ENCODE results near the gene SNX30. TPM values are rescaled to one million over a fixed set of nuclear protein-coding genes. Genes with fewer than 3 reads are reported as not detected.
A peak's percentile ranks its signal among the peaks of the same experiment; 100 is the strongest.

Gene SNX30
- total RNA-seq, 4 donors from 2014 or later: 5.5 to 9.4 (median 7.4) TPM

GRCh38 chr9:112743216-112743836 is 7.2 kb upstream of the SNX30 start:
- no peaks in the 10 kb centered on the region for H3K9me3 ChIP-seq
- no peaks in the 10 kb centered on the region for H3K27me3 ChIP-seq
- no peaks in the 10 kb centered on the region for H3K4me1 ChIP-seq
- H3K27ac ChIP-seq: no peak overlapping the region
- H3K36me3 ChIP-seq: no peaks in the 10 kb centered on the region
- H3K4me3 ChIP-seq (replicated peaks in 1 of 3): no peak overlapping the region
- DNase-seq: no peak
- TF ChIP-seq CTCF (IDR thresholded peaks at IDR 0.05): no peak
- no peak for TF ChIP-seq POLR2A (IDR thresholded peaks at IDR 0.05)
- 88 to 90% methylated on average over 3 of the region's 3 CpGs for WGBS, 2 donors
- intact Hi-C loops (cut with DNase I): no loop called here

GRCh38 chr9:112744177-112744576 is 6.4 kb upstream of the SNX30 start:
- WGBS, 2 donors: 82% methylated on average over 4 of the region's 4 CpGs
- DNase-seq: no peak
- no peaks in the 10 kb centered on the region for H3K36me3 ChIP-seq
- H3K27ac ChIP-seq: no peak overlapping the region
- no peak overlapping the region for H3K4me3 ChIP-seq (replicated peaks in 1 of 3)
- TF ChIP-seq CTCF (IDR thresholded peaks at IDR 0.05): no peak
- no peak for TF ChIP-seq POLR2A (IDR thresholded peaks at IDR 0.05)
- intact Hi-C loops (cut with DNase I): no loop called here
- no peaks in the 10 kb centered on the region for H3K27me3 ChIP-seq
- H3K9me3 ChIP-seq: no peaks in the 10 kb centered on the region
- H3K4me1 ChIP-seq: no peaks in the 10 kb centered on the region

- Histone ChIP-seq H3K27ac (no peak overlapping the region), H3K27me3 (no peaks in the 10 kb centered on the region), H3K9me3 (no peaks in the 10 kb centered on the region), H3K4me3 (replicated peaks in 1 of 3) (no peak overlapping the region), H3K4me1 (peaks cover 7 to 14% of the 10 kb centered on the region in 2 donors), H3K36me3 (no peaks in the 10 kb centered on the region)
- DNase-seq: no peak
- TF ChIP-seq CTCF (IDR thresholded peaks at IDR 0.05): no peak
- no peak for TF ChIP-seq POLR2A (IDR thresholded peaks at IDR 0.05)
- intact Hi-C loops (cut with DNase I): no loop called here
- WGBS, 2 donors: 73 to 80% methylated on average over 7 of the region's 7 CpGs
Observed at GRCh38 chr9:112747094-112747493, 3.5 kb upstream of the SNX30 start.

GRCh38 chr9:112750764-112751055 is 150 bp downstream of the SNX30 start:
- intact Hi-C loops (cut with DNase I): no loop called here
- Histone ChIP-seq H3K4me3 (replicated peaks in 1 of 3) (peak overlapping the region; percentile 27 to 76 (median 61)), H3K27ac (peak overlapping the region in 2 of 3 donors; percentile 21 to 59), H3K27me3 (no peaks in the 10 kb centered on the region), H3K36me3 (no peaks in the 10 kb centered on the region), H3K9me3 (no peaks in the 10 kb centered on the region), H3K4me1 (peaks cover 7 to 21% of the 10 kb centered on the region in 2 donors)
- WGBS, 2 donors: no CpG with 5 or more reads among the region's 50 CpGs
- DNase-seq: no peak
- TF ChIP-seq CTCF (IDR thresholded peaks at IDR 0.05) (no peak), POLR2A (IDR thresholded peaks at IDR 0.05) (peak; percentile 20 to 53)

GRCh38 chr9:112751056-112751795 is 666 bp downstream of the SNX30 start:
- peak overlapping the region; percentile 27 to 76 (median 61) for H3K4me3 ChIP-seq (replicated peaks in 1 of 3)
- 0 to 1% methylated on average over 11 to 15 of the region's 49 CpGs for WGBS, 2 donors
- peak; percentile 35 to 40 for DNase-seq
- H3K9me3 ChIP-seq: no peaks in the 10 kb centered on the region
- H3K4me1 ChIP-seq: peaks cover 7 to 21% of the 10 kb centered on the region in 2 donors
- H3K27me3 ChIP-seq: no peaks in the 10 kb centered on the region
- TF ChIP-seq POLR2A (IDR thresholded peaks at IDR 0.05): no peak
- no peak for TF ChIP-seq CTCF (IDR thresholded peaks at IDR 0.05)
- H3K36me3 ChIP-seq: no peaks in the 10 kb centered on the region
- H3K27ac ChIP-seq: peak overlapping the region in 2 of 3 donors; percentile 21 to 59
- intact Hi-C loops (cut with DNase I): no loop called here
